SK-N-SH treated with all-trans-retinoic acid at 6 μM for 48 hours (cell line): Measurements from ENCODE around the gene GDPD1.

Source experiments
- ATAC-seq: fragments of 200-7000 bp; cut with Tn5 transposase; 3 replicates; pipeline ENCODE4 v1.9.1; 2020; ENCODE audit warnings: mild to moderate bottlenecking, moderate library complexity
- ARNTL ChIP-seq: fragments of 450-650 bp; formaldehyde crosslinking; IDR thresholded peaks from 2 replicates; pipeline ENCODE4 v1.5.0; 2020; ENCODE audit warnings: low read depth, mild to moderate bottlenecking, moderate library complexity, borderline replicate concordance
- BACH2 ChIP-seq: fragments of 250-450 bp; sonication (Bioruptor Pico); IDR thresholded peaks from 2 replicates; pipeline ENCODE4 v1.9.0; 2021; ENCODE audit warnings: mild to moderate bottlenecking, borderline replicate concordance
- CSDC2 ChIP-seq: fragments of 250-450 bp; sonication (Bioruptor Pico); IDR thresholded peaks from 2 replicates; pipeline ENCODE4 v1.5.0; 2020; ENCODE audit warnings: mild to moderate bottlenecking, moderate library complexity
- ESRRG ChIP-seq: fragments of 250-450 bp; sonication (Bioruptor Pico); IDR thresholded peaks from 2 replicates; pipeline ENCODE4 v1.6.1; 2021; ENCODE audit warnings: mild to moderate bottlenecking
- GLIS3 ChIP-seq: fragments of 250-450 bp; sonication (Bioruptor Pico); IDR thresholded peaks from 2 replicates; pipeline ENCODE4 v1.5.0; 2020; ENCODE audit warnings: mild to moderate bottlenecking, moderate library complexity
- ISL1 ChIP-seq: fragments of 250-450 bp; sonication (Bioruptor Pico); IDR thresholded peaks from 2 replicates; pipeline ENCODE4 v2.1.2; 2022; ENCODE audit warnings: mild to moderate bottlenecking, moderate library complexity
- OSR1 ChIP-seq: fragments of 250-450 bp; sonication (Bioruptor Pico); IDR thresholded peaks from 2 replicates; pipeline ENCODE4 v1.8.0; 2022; ENCODE audit warnings: moderate library complexity, mild to moderate bottlenecking, inconsistent platforms
- PPARA ChIP-seq: fragments of 250-450 bp; sonication (Bioruptor Pico); IDR thresholded peaks from 2 replicates; pipeline ENCODE4 v1.5.0; 2020; ENCODE audit warnings: mild to moderate bottlenecking, borderline replicate concordance
- RARB ChIP-seq: fragments of 250-450 bp; sonication (Bioruptor Pico); IDR thresholded peaks from 2 replicates; pipeline ENCODE4 v1.8.0; 2021; ENCODE audit warnings: mild to moderate bottlenecking, moderate library complexity
- SNAI2 ChIP-seq: fragments of 250-450 bp; sonication (Bioruptor Pico); IDR thresholded peaks from 2 replicates; pipeline ENCODE4 v1.5.0; 2020; ENCODE audit warnings: mild to moderate bottlenecking, moderate library complexity
- TCF4 ChIP-seq: fragments of 250-450 bp; sonication (Bioruptor Pico); IDR thresholded peaks from 2 replicates; pipeline ENCODE4 v1.8.0; 2021; ENCODE audit warnings: mild to moderate bottlenecking, moderate library complexity, borderline replicate concordance
- TOX ChIP-seq: fragments of 250-450 bp; sonication (Bioruptor Pico); IDR thresholded peaks from 2 replicates; pipeline ENCODE4 v1.8.0; 2021; ENCODE audit warnings: mild to moderate bottlenecking, moderate library complexity, borderline replicate concordance
- ZC3H10 ChIP-seq: fragments of 250-450 bp; sonication (Bioruptor Pico); IDR thresholded peaks from 2 replicates; pipeline ENCODE4 v1.5.1; 2021; ENCODE audit warnings: mild to moderate bottlenecking, moderate library complexity
- ZFP30 ChIP-seq: fragments of 450-650 bp; formaldehyde crosslinking; IDR thresholded peaks from 2 replicates; pipeline ENCODE4 v1.5.0; 2022; ENCODE audit warnings: mild to moderate bottlenecking, moderate library complexity
- ZNF565 ChIP-seq: fragments of 450-650 bp; formaldehyde crosslinking; conservative IDR thresholded peaks from 2 replicates; pipeline ENCODE4 v1.5.0; 2020; ENCODE audit warnings: low read depth, mild to moderate bottlenecking, moderate library complexity
- ZNF8 ChIP-seq: fragments of 450-650 bp; formaldehyde crosslinking; IDR thresholded peaks from 2 replicates; pipeline ENCODE4 v1.5.0; 2020; ENCODE audit warnings: mild to moderate bottlenecking, moderate library complexity
- TF ChIP-seq, protein P1 (sequence below): fragments of 250-450 bp; sonication (Bioruptor Pico); IDR thresholded peaks from 2 replicates; pipeline ENCODE4 v1.5.1; 2020; ENCODE audit warnings: low read depth, mild to moderate bottlenecking, moderate library complexity
- TF ChIP-seq, protein P2 (sequence below): fragments of 250-450 bp; sonication (Bioruptor Pico); IDR thresholded peaks from 2 replicates; pipeline ENCODE4 v1.8.0; 2021; ENCODE audit warnings: low read depth, mild to moderate bottlenecking, moderate library complexity, borderline replicate concordance
- TF ChIP-seq, protein P3 (sequence below): fragments of 250-450 bp; sonication (Bioruptor Pico); IDR thresholded peaks from 2 replicates; pipeline ENCODE4 v1.8.0; 2020; ENCODE audit warnings: mild to moderate bottlenecking, moderate library complexity, borderline replicate concordance
- TF ChIP-seq, protein P4 (sequence below): fragments of 250-450 bp; sonication (Bioruptor Pico); IDR thresholded peaks from 2 replicates; pipeline ENCODE4 v1.5.0; 2020; ENCODE audit warnings: mild to moderate bottlenecking, moderate library complexity

Gene GDPD1

DNA sequence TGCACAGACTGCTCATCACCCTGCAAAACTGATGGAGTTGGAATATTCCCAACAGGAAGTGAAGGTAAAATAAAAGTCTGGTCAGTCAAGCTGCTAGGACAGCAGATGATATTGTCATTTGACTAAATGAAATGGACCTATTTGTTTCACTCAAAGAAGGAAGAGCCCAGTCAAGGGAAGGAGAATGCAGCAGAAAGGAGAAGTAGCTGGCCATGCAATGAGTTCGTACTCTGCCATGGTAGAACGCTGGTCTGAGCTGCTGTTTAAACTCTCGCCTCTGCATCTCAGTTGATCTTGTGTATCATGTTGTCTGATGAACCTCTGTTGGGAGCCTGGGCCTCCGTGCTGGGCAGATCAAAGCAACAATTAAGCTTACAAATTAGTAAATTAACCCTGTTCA lies 95.6 kb downstream of the GDPD1 start:
- TF ChIP-seq ARNTL (no peak), ZNF565 (CRISPR knock-in tag) (no peak), RARB (CRISPR knock-in tag) (no peak), ZNF8 (no peak), ISL1 (CRISPR knock-in tag) (no peak), OSR1 (CRISPR knock-in tag) (no peak), CSDC2 (CRISPR knock-in tag) (no peak), BACH2 (CRISPR knock-in tag) (no peak), PPARA (CRISPR knock-in tag) (no peak), SNAI2 (CRISPR knock-in tag) (no peak), ZFP30 (CRISPR knock-in tag) (no peak), ESRRG (no peak), TOX (no peak), TCF4 (CRISPR knock-in tag) (no peak), ZC3H10 (CRISPR knock-in tag) (no peak), GLIS3 (CRISPR knock-in tag) (no peak)
- TF ChIP-seq, protein P1, sequence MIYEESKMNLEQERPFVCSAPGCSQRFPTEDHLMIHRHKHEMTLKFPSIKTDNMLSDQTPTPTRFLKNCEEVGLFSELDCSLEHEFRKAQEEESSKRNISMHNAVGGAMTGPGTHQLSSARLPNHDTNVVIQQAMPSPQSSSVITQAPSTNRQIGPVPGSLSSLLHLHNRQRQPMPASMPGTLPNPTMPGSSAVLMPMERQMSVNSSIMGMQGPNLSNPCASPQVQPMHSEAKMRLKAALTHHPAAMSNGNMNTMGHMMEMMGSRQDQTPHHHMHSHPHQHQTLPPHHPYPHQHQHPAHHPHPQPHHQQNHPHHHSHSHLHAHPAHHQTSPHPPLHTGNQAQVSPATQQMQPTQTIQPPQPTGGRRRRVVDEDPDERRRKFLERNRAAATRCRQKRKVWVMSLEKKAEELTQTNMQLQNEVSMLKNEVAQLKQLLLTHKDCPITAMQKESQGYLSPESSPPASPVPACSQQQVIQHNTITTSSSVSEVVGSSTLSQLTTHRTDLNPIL, result no peak
- TF ChIP-seq, protein P2, sequence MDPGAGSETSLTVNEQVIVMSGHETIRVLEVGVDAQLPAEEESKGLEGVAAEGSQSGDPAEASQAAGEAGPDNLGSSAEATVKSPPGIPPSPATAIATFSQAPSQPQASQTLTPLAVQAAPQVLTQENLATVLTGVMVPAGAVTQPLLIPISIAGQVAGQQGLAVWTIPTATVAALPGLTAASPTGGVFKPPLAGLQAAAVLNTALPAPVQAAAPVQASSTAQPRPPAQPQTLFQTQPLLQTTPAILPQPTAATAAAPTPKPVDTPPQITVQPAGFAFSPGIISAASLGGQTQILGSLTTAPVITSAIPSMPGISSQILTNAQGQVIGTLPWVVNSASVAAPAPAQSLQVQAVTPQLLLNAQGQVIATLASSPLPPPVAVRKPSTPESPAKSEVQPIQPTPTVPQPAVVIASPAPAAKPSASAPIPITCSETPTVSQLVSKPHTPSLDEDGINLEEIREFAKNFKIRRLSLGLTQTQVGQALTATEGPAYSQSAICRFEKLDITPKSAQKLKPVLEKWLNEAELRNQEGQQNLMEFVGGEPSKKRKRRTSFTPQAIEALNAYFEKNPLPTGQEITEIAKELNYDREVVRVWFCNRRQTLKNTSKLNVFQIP, result no peak
- TF ChIP-seq, protein P3, sequence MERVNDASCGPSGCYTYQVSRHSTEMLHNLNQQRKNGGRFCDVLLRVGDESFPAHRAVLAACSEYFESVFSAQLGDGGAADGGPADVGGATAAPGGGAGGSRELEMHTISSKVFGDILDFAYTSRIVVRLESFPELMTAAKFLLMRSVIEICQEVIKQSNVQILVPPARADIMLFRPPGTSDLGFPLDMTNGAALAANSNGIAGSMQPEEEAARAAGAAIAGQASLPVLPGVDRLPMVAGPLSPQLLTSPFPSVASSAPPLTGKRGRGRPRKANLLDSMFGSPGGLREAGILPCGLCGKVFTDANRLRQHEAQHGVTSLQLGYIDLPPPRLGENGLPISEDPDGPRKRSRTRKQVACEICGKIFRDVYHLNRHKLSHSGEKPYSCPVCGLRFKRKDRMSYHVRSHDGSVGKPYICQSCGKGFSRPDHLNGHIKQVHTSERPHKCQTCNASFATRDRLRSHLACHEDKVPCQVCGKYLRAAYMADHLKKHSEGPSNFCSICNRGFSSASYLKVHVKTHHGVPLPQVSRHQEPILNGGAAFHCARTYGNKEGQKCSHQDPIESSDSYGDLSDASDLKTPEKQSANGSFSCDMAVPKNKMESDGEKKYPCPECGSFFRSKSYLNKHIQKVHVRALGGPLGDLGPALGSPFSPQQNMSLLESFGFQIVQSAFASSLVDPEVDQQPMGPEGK, result no peak
- TF ChIP-seq, protein P4, sequence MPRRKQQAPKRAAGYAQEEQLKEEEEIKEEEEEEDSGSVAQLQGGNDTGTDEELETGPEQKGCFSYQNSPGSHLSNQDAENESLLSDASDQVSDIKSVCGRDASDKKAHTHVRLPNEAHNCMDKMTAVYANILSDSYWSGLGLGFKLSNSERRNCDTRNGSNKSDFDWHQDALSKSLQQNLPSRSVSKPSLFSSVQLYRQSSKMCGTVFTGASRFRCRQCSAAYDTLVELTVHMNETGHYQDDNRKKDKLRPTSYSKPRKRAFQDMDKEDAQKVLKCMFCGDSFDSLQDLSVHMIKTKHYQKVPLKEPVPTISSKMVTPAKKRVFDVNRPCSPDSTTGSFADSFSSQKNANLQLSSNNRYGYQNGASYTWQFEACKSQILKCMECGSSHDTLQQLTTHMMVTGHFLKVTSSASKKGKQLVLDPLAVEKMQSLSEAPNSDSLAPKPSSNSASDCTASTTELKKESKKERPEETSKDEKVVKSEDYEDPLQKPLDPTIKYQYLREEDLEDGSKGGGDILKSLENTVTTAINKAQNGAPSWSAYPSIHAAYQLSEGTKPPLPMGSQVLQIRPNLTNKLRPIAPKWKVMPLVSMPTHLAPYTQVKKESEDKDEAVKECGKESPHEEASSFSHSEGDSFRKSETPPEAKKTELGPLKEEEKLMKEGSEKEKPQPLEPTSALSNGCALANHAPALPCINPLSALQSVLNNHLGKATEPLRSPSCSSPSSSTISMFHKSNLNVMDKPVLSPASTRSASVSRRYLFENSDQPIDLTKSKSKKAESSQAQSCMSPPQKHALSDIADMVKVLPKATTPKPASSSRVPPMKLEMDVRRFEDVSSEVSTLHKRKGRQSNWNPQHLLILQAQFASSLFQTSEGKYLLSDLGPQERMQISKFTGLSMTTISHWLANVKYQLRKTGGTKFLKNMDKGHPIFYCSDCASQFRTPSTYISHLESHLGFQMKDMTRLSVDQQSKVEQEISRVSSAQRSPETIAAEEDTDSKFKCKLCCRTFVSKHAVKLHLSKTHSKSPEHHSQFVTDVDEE (CRISPR knock-in tag), result no peak

More for the DNA sequence above, 95.6 kb downstream of the GDPD1 start:
- no peak for ATAC-seq
